ENCODE data around the gene SLC16A14. TPM values are rescaled to one million over a fixed set of nuclear protein-coding genes. Genes with fewer than 3 reads are reported as not detected.
A peak's percentile ranks its signal among the peaks of the same experiment; 100 is the strongest.
"Not testable (repeated sequence)": the region's sequence is repeated elsewhere in the genome, so short reads cannot be mapped to it uniquely, and the experiment has no call there.

SLC16A14 gene, protein sequence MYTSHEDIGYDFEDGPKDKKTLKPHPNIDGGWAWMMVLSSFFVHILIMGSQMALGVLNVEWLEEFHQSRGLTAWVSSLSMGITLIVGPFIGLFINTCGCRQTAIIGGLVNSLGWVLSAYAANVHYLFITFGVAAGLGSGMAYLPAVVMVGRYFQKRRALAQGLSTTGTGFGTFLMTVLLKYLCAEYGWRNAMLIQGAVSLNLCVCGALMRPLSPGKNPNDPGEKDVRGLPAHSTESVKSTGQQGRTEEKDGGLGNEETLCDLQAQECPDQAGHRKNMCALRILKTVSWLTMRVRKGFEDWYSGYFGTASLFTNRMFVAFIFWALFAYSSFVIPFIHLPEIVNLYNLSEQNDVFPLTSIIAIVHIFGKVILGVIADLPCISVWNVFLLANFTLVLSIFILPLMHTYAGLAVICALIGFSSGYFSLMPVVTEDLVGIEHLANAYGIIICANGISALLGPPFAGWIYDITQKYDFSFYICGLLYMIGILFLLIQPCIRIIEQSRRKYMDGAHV
- total RNA-seq: 6.7 and 7.8 TPM in 2 replicates

DNA sequence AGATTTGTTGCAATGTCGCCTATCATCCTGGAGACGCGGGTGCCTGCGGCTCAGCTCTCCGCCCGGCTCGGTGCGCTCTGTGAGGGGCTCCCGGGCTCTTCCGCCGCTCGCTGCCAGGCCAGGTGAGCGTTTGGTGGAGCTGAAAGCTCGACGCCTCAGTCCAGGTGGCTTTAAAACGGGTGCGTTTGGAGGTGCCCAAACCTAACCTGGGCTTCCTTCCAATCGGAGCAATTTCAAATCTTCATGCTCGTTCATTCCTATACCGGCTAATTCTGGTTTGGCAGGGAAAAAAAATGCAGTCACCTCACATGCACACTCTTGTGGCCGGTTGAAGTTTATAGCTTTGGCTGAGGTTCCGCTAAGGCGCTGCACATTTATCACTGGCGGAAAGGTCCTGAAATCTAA lies at the start of gene SLC16A14:
SLC16A14 (minus strand) TSS at position 274 of the 405 bp plus-strand sequence. CDS start 9,572 bp downstream, outside the sequence.
- Mint-ChIP-seq H3K4me1 (ENCODE audit: low read depth) (peaks cover 20% of the 10 kb centered on the region), H3K27ac (peak within 1 kb of the TSS; percentile 94), H3K9me3 (no peaks in the 10 kb centered on the region), H3K36me3 (ENCODE audit: low read depth) (no peaks in the 10 kb centered on the region), H3K4me3 (ENCODE audit: low read depth) (peak within 1 kb of the TSS; percentile 86), H3K27me3 (ENCODE audit: low read depth) (peaks cover 23% of the 10 kb centered on the region)
- intact Hi-C loops (cut with micrococcal nuclease): loop anchor here (1.0 to 10.0 kb wide), 3 partner anchors 60 to 286 kb away; partner anchors contain the start of genes FBXO36 and TRIP12
- peak; percentile 16 for DNase-seq (ENCODE audit: low spot score)

DNA sequence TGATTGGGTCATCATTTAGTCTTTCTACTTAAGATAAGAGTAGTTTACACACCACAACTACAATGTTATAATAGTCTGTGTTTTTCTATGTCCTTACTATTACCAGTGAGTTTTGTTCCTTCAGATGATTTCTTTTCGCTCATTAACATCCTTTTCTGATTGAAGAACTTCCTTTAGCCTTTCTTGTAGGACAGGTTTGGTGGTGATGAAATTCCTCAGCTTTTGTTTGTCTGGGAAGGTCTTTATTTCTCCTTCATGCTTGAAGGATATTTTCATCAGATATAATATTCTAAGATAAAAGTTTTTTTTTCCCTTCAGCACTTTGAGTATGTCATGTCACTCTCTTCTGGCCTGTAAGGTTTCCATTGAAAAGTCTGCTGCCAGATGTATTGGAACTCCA lies 38.0 kb upstream of the SLC16A14 start:
- Mint-ChIP-seq H3K27me3 (ENCODE audit: low read depth) (peaks cover 18% of the 10 kb centered on the region), H3K4me3 (ENCODE audit: low read depth) (no peak overlapping the region), H3K27ac (no peak overlapping the region), H3K4me1 (ENCODE audit: low read depth) (no peaks in the 10 kb centered on the region), H3K9me3 (peaks cover 37% of the 10 kb centered on the region), H3K36me3 (ENCODE audit: low read depth) (no peaks in the 10 kb centered on the region)
- intact Hi-C loops (cut with micrococcal nuclease): no loop called here
- DNase-seq (ENCODE audit: low spot score): no peak

DNA sequence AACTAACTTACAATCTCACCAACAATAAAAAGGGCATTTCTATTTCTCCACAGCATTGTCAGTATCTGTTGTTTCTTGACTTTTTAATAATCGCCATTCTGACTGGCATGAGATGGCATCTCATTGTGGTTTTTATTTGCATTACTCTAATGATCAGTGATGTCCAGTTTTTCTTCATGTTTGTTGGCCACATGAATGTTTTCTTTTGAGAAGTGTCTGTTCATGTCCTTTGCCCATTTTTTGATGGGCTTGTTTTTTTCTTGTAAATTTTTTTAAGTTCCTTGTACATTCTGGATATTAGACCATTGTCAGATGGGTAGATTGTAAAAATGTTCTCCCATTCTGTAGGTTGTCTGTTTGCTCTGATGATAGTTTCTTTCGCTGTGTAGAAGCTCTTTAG lies 33.2 kb upstream of the SLC16A14 start:
- intact Hi-C loops (cut with micrococcal nuclease); H3K4me1 Mint-ChIP-seq (ENCODE audit: low read depth); H3K36me3 Mint-ChIP-seq (ENCODE audit: low read depth); H3K27ac Mint-ChIP-seq; H3K4me3 Mint-ChIP-seq (ENCODE audit: low read depth); DNase-seq (ENCODE audit: low spot score): not testable (repeated sequence)
- Mint-ChIP-seq H3K27me3 (ENCODE audit: low read depth) (peaks cover 21% of the 10 kb centered on the region), H3K9me3 (peaks cover 34% of the 10 kb centered on the region)

DNA sequence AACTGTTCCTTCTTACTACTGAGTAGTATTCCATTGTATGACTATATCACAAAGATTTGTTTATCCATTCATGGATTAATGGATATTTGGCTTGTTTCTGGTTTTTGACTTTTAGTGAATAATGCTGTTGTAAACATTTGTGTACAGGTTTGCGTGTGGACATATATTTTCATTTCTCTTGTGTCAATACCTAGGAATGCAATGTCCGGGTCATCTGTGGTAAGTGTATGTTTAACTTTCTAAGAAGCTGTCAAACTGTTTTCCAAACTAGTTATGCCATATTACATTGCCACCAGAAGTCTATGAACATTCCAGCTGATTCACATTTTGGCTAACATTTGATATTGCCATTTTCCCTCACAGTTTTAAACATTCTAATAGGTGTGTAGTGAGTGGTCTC lies 29.1 kb upstream of the SLC16A14 start:
- Mint-ChIP-seq H3K36me3 (ENCODE audit: low read depth) (no peaks in the 10 kb centered on the region), H3K4me3 (ENCODE audit: low read depth) (no peak overlapping the region)

DNA sequence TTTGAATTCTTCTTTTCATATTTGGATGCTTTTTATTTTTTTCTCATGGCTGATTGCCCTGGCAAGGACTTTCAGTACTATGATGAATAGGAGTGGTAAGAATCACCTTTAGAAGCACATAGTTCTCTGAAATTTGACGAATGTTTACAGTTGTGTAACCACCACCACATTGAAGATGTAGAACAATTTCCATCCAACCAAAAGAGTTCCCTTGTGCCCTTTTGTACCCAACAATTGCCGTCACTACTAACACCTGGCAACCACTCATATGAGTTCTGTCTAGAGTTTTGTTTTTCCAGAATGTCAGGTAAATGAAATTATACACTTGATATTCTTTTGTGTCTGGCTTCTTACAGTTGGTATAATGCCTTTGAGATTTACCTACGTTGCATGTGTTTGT lies 28.7 kb upstream of the SLC16A14 start:
- no peaks in the 10 kb centered on the region for H3K36me3 Mint-ChIP-seq (ENCODE audit: low read depth)
- H3K9me3 Mint-ChIP-seq: peaks cover 19% of the 10 kb centered on the region
- peaks cover 21% of the 10 kb centered on the region for H3K27me3 Mint-ChIP-seq (ENCODE audit: low read depth)
- intact Hi-C loops (cut with micrococcal nuclease): no loop called here
- no peak for DNase-seq (ENCODE audit: low spot score)
- H3K4me3 Mint-ChIP-seq (ENCODE audit: low read depth): no peak overlapping the region
- H3K4me1 Mint-ChIP-seq (ENCODE audit: low read depth): no peaks in the 10 kb centered on the region
- H3K27ac Mint-ChIP-seq: no peak overlapping the region

More for the DNA sequence above, 29.1 kb upstream of the SLC16A14 start:
- intact Hi-C loops (cut with micrococcal nuclease): no loop called here
- Mint-ChIP-seq H3K27ac (no peak overlapping the region), H3K4me1 (ENCODE audit: low read depth) (no peaks in the 10 kb centered on the region), H3K9me3 (peaks cover 21% of the 10 kb centered on the region), H3K27me3 (ENCODE audit: low read depth) (peaks cover 20% of the 10 kb centered on the region)
- no peak for DNase-seq (ENCODE audit: low spot score)

DNA sequence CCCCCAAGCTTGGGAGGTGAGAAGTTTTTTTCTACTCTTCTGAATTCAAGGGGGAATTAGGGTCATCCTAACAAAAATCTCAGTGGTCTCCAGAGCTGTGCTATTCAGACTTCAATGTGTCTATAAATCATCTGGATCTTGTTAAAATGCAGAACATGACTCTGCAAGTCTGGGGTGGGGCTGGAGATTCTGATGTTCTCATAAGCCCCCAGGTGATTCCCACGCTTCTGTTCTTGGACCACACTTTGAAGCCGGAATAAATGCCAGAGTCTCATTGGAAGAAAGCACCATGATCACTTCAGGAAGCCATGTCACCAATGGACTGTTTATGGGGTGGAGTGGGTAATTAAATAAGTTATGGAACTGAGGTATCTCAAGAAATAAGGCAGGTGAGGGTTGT lies 22.2 kb upstream of the SLC16A14 start:
- Mint-ChIP-seq H3K36me3 (ENCODE audit: low read depth) (no peaks in the 10 kb centered on the region), H3K4me3 (ENCODE audit: low read depth) (no peak overlapping the region), H3K4me1 (ENCODE audit: low read depth) (no peaks in the 10 kb centered on the region), H3K27ac (no peak overlapping the region), H3K9me3 (peaks cover 10% of the 10 kb centered on the region), H3K27me3 (ENCODE audit: low read depth) (peaks cover 28% of the 10 kb centered on the region)
- intact Hi-C loops (cut with micrococcal nuclease): no loop called here
- DNase-seq (ENCODE audit: low spot score): no peak

DNA sequence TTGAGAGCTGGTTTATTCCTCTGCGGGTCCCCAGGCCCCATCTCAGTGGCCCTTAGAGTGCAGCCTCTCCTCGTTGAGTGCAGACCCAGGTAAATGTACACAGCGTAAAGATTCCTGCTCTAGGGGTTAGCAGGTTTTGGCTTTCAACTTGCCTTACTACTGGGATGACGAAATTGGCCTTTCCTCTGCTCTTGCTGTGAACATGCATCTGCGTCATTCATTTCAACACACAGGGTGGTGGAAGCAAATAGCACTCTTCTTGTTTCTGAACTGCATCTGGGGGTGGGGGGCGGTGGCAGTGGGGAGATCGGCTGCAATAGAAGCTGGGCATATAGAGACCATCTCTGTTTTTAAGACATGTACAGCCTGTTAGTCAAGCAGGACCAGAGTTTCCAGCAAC lies 16.5 kb upstream of the SLC16A14 start:
- H3K27ac Mint-ChIP-seq: no peak overlapping the region
- H3K9me3 Mint-ChIP-seq: no peaks in the 10 kb centered on the region
- H3K27me3 Mint-ChIP-seq (ENCODE audit: low read depth): peaks cover 10% of the 10 kb centered on the region
- no peak overlapping the region for H3K4me3 Mint-ChIP-seq (ENCODE audit: low read depth)
- intact Hi-C loops (cut with micrococcal nuclease): no loop called here
- no peaks in the 10 kb centered on the region for H3K36me3 Mint-ChIP-seq (ENCODE audit: low read depth)
- no peak for DNase-seq (ENCODE audit: low spot score)
- H3K4me1 Mint-ChIP-seq (ENCODE audit: low read depth): no peaks in the 10 kb centered on the region

DNA sequence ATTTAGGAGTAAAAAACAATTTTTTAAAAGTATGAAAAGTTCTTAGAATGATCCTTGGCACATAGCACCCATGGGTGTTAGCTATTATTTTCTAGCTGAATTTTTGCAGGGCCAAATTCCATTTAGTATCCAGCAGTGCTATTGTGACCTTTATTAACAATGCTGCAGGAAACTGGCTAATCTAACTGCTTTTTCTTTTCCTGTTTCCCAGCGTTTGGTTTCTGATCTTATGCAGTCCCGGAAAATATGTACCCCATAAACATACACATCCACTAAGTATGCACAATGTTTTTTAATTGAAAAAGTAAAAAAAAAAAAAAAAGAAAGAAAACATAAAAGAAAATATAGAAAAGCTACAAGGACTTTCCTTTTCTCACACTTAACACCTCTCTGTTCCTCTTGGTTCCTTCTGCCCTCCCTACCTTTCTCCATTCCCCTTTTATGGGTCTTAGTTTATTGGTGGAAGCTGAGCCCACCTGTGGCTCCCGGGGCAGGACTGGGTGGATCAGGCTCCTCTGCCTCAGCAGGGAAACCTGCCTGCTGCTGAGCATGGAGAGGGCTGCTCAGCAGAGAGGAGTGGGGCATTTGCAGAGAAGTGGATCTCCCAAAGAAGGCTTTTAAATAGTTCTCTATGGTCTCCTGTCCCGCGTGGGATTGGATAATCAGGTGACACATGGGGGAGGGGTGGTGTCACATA lies 9.3 kb upstream of the SLC16A14 start:
- Mint-ChIP-seq H3K27me3 (ENCODE audit: low read depth) (peaks cover 14% of the 10 kb centered on the region), H3K36me3 (ENCODE audit: low read depth) (no peaks in the 10 kb centered on the region), H3K9me3 (no peaks in the 10 kb centered on the region)

DNA sequence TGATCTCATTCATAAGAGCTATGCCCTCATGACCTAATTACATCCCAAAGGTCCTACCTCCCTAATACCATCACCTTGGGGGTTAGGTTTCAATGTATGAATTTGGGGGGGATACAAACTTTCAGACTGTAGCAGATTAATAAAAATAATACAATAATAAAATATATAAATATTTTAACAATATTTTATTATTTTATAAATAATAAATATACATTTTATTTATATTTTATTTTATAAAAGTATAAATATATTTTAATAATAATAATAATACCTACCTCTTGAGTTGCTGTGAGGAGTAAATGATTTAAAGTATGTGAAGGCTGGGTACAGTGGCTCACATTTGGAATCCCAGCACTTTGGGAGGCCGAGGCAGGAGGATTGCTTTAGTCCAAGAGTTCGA lies 8.1 kb upstream of the SLC16A14 start:
- Mint-ChIP-seq H3K4me1 (ENCODE audit: low read depth) (no peaks in the 10 kb centered on the region), H3K27me3 (ENCODE audit: low read depth) (peaks cover 19% of the 10 kb centered on the region), H3K4me3 (ENCODE audit: low read depth) (no peak overlapping the region), H3K9me3 (no peaks in the 10 kb centered on the region), H3K36me3 (ENCODE audit: low read depth) (no peaks in the 10 kb centered on the region), H3K27ac (no peak overlapping the region)
- intact Hi-C loops (cut with micrococcal nuclease): no loop called here
- DNase-seq (ENCODE audit: low spot score): no peak

More for the DNA sequence above, 9.3 kb upstream of the SLC16A14 start:
- DNase-seq (ENCODE audit: low spot score): no peak
- intact Hi-C loops (cut with micrococcal nuclease): no loop called here
- H3K4me3 Mint-ChIP-seq (ENCODE audit: low read depth): no peak overlapping the region
- no peaks in the 10 kb centered on the region for H3K4me1 Mint-ChIP-seq (ENCODE audit: low read depth)
- no peak overlapping the region for H3K27ac Mint-ChIP-seq

DNA sequence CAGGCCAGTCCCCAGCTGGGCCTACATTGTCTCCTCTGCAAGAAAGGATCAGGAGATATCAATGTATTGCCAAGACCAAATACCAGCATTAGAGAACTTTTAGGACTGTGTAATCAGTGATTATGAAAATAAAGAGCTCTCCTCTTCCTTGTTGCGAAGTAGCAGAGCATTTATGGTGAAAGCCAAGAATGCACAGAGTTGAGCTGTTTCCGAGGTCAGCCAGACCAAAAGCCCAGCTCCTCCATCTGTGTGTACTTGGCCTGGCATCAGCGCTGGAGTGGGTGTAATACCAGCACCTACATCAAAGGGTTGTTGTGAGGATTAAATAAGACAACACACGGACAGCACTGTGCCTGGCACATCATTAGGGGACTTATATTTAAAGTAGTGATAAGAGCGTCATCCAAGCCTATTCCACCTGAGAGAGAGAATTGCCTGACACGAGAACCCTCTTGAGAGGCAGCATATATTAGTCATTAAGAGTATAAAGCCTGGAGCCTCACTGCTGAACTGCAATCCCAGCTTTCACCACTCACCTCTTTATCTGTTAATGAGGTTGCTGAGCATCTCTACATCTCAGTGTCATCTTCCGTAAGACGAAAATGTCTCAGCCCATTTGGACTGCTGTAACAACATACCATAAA lies 7.4 kb upstream of the SLC16A14 start:
- Mint-ChIP-seq H3K4me3 (ENCODE audit: low read depth) (no peak overlapping the region), H3K27me3 (ENCODE audit: low read depth) (peaks cover 19% of the 10 kb centered on the region), H3K36me3 (ENCODE audit: low read depth) (no peaks in the 10 kb centered on the region), H3K4me1 (ENCODE audit: low read depth) (no peaks in the 10 kb centered on the region), H3K27ac (no peak overlapping the region), H3K9me3 (no peaks in the 10 kb centered on the region)
- intact Hi-C loops (cut with micrococcal nuclease): no loop called here
- DNase-seq (ENCODE audit: low spot score): no peak

DNA sequence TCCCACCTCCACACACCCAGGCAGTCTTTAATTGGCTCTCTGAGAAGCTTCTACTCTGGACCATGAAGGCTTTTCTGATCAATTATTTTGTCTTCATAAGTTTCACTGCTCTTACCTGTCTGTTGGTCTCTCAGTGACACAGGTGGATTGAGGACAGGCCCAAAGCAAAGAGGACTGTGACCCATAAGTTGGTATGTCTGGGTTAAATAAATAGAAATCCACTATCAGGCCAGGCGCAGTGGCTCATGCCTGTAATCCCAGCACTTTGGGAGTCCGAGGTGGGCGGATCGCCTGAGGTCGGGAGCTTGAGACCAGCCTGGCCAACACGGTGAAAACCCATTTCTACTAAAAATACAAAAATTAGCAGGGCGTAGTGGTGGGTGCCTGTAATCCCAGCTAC lies 2.7 kb upstream of the SLC16A14 start:
- H3K4me1 Mint-ChIP-seq (ENCODE audit: low read depth): peaks cover 20% of the 10 kb centered on the region
- no peak for DNase-seq (ENCODE audit: low spot score)
- no peak overlapping the region for H3K27ac Mint-ChIP-seq
- H3K4me3 Mint-ChIP-seq (ENCODE audit: low read depth): no peak overlapping the region
- no peaks in the 10 kb centered on the region for H3K36me3 Mint-ChIP-seq (ENCODE audit: low read depth)
- H3K9me3 Mint-ChIP-seq: no peaks in the 10 kb centered on the region
- intact Hi-C loops (cut with micrococcal nuclease): no loop called here
- H3K27me3 Mint-ChIP-seq (ENCODE audit: low read depth): peaks cover 24% of the 10 kb centered on the region

DNA sequence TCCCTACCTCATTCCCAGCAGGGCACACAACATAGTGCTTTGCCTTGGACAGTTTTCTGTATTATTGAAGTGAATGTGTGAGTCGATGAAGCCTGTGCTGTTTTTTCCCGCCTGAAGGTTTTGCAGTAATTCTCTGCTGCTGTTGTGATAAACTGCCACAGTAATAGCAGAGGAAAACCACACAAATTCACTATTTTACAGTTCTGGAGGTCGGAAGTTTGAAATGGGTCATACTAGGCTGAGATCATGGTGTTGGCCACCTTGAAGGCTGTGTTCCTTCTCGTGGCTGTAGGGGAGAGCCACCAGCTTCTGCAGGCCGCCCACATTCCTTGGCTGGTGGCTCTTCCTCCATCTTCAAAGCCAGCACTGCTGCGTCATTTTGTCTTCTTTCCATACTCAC lies 678 bp upstream of the SLC16A14 start:
- H3K27me3 Mint-ChIP-seq (ENCODE audit: low read depth): peaks cover 24% of the 10 kb centered on the region
- no peaks in the 10 kb centered on the region for H3K9me3 Mint-ChIP-seq
- peaks cover 20% of the 10 kb centered on the region for H3K4me1 Mint-ChIP-seq (ENCODE audit: low read depth)
- H3K36me3 Mint-ChIP-seq (ENCODE audit: low read depth): no peaks in the 10 kb centered on the region
- peak overlapping the region; percentile 86 for H3K4me3 Mint-ChIP-seq (ENCODE audit: low read depth)
- H3K27ac Mint-ChIP-seq: peak overlapping the region; percentile 74
- intact Hi-C loops (cut with micrococcal nuclease): loop anchor here (5.0 to 10.0 kb wide), 2 partner anchors 145 to 287 kb away; partner anchors contain the start of genes FBXO36 and TRIP12
- DNase-seq (ENCODE audit: low spot score): no peak
